Nephron progenitor cell (in vitro differentiated cells): Measurements from ENCODE around the gene PIMREG.
A peak's percentile ranks its signal among the peaks of the same experiment; 100 is the strongest.

ENCODE experiments used
- DNase-seq: peaks from one replicate; pipeline ENCODE4 v3.0.0; 2021
- H3K27ac Mint-ChIP-seq: 2 replicates; pipeline ENCODE4 v1.8.0; 2021; ENCODE audit warnings: mild to moderate bottlenecking, moderate library complexity, mixed read lengths
- H3K27me3 Mint-ChIP-seq: 2 replicates; pipeline ENCODE4 v1.8.0; 2021; ENCODE audit warnings: mild to moderate bottlenecking, low read depth, mixed read lengths; ENCODE audit not compliant: poor library complexity
- H3K36me3 Mint-ChIP-seq: 2 replicates; pipeline ENCODE4 v1.8.0; 2021; ENCODE audit warnings: low read depth, mixed read lengths
- H3K4me1 Mint-ChIP-seq: 2 replicates; pipeline ENCODE4 v1.8.0; 2021; ENCODE audit warnings: mixed read lengths
- H3K4me3 Mint-ChIP-seq: 2 replicates; pipeline ENCODE4 v1.8.0; 2021; ENCODE audit warnings: mild to moderate bottlenecking, moderate library complexity, mixed read lengths
- H3K9me3 Mint-ChIP-seq: 2 replicates; pipeline ENCODE4 v1.8.0; 2021; ENCODE audit warnings: mild to moderate bottlenecking, moderate library complexity, mixed read lengths
- TF ChIP-seq, protein P1 (sequence below): fragments of 200-600 bp; sonication (generic); IDR thresholded peaks from 2 replicates; pipeline ENCODE4 v1.5.0; 2021; ENCODE audit warnings: antibody characterized with exemption

Gene PIMREG

DNA sequence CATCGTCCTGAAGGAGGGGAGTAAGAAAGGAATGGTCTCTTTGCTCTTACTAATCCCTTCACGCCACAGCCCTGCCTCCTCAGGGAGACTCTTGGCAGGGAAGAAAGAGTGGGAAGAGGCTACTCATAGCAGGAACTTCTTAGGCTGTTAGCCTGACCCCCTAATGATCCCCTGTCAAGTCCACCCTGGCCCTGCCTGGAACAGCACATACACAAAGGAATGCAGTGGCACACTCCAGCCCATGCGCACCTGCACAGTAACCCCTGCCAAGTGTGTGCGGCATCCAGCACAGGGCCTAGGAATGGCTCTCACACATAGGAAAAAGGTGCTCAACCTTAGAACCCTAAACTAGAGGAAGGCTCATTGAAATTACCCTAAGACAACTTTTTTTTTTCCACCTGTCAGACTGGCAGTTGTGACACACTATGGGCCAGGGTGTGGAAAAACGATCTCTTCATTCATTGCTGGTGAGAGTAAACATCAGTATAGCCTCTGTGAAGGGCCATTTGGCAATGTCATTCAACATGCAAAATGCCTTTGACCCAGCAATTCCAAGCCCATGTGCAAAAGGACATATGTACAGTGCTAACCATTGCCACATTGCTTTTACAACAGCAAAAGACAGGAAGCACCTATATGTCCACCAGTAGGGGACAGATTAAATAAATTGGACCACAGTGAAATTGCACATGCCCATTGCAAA is 50.1 kb downstream of the PIMREG start:
- TF ChIP-seq, protein P1, sequence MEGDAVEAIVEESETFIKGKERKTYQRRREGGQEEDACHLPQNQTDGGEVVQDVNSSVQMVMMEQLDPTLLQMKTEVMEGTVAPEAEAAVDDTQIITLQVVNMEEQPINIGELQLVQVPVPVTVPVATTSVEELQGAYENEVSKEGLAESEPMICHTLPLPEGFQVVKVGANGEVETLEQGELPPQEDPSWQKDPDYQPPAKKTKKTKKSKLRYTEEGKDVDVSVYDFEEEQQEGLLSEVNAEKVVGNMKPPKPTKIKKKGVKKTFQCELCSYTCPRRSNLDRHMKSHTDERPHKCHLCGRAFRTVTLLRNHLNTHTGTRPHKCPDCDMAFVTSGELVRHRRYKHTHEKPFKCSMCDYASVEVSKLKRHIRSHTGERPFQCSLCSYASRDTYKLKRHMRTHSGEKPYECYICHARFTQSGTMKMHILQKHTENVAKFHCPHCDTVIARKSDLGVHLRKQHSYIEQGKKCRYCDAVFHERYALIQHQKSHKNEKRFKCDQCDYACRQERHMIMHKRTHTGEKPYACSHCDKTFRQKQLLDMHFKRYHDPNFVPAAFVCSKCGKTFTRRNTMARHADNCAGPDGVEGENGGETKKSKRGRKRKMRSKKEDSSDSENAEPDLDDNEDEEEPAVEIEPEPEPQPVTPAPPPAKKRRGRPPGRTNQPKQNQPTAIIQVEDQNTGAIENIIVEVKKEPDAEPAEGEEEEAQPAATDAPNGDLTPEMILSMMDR, result no peak
- Mint-ChIP-seq H3K36me3 (no peaks in the 10 kb centered on the region), H3K4me1 (peaks cover 81% of the 10 kb centered on the region), H3K27me3 (no peaks in the 10 kb centered on the region), H3K9me3 (no peaks in the 10 kb centered on the region), H3K27ac (no peak overlapping the region), H3K4me3 (no peak overlapping the region)
- no peak for DNase-seq

DNA sequence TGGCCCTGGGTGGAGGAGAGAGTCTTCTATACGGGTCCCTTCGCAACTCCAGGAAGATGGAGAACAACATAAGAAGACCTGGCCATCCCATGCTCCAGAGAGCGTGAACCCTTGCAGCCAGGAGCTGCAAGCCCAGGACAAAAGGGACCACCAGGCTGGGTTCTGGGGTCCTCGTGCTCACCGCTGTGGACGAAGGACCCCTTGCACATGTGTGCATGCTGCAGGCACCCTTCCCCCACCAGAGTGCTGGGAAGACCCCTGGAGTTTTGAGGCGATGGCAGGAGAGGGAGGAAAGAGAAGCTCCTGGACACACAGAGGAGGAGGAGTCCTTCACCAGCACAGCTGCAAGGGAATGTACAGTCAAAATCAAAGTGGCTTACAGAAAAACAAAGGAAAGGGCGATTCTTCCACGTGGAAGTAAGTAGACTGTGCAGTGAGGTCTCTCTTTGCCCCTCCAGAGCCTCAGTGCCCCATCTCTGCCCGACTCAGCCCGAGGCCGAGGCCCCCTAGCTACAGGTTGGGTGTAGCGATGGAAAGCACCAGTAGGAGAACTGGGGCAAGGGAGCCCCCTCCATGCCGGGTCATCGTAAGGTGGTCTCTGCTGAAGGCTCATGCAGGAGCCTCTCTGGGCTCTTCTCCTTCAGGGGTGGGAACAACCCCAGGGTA is 51.3 kb downstream of the PIMREG start:
- no peak overlapping the region for H3K27ac Mint-ChIP-seq
- TF ChIP-seq, protein P1, result peak; percentile 8
- peak overlapping the region; percentile 76 for H3K4me3 Mint-ChIP-seq
- no peaks in the 10 kb centered on the region for H3K27me3 Mint-ChIP-seq
- H3K4me1 Mint-ChIP-seq, result peaks cover 72% of the 10 kb centered on the region
- H3K36me3 Mint-ChIP-seq, result no peaks in the 10 kb centered on the region
- DNase-seq, result no peak
- H3K9me3 Mint-ChIP-seq, result no peaks in the 10 kb centered on the region

GRCh38 chr17:6496116-6496481 is 51.8 kb downstream of the PIMREG start:
- Mint-ChIP-seq H3K4me1 (peaks cover 70% of the 10 kb centered on the region), H3K27ac (no peak overlapping the region), H3K36me3 (no peaks in the 10 kb centered on the region), H3K4me3 (peak overlapping the region; percentile 76), H3K27me3 (no peaks in the 10 kb centered on the region), H3K9me3 (no peaks in the 10 kb centered on the region)
- TF ChIP-seq, protein P1, result no peak
- peak; percentile 59 for DNase-seq

- H3K4me3 Mint-ChIP-seq, result peak overlapping the region; percentile 76
- H3K4me1 Mint-ChIP-seq, result peaks cover 74% of the 10 kb centered on the region
- TF ChIP-seq, protein P1, result no peak
- no peak for DNase-seq
- no peaks in the 10 kb centered on the region for H3K27me3 Mint-ChIP-seq
- no peaks in the 10 kb centered on the region for H3K36me3 Mint-ChIP-seq
- H3K27ac Mint-ChIP-seq, result peak overlapping the region; percentile 34
- H3K9me3 Mint-ChIP-seq, result no peaks in the 10 kb centered on the region
These were observed 52.6 kb downstream of the PIMREG start for GRCh38 chr17:6496640-6497441.

DNA sequence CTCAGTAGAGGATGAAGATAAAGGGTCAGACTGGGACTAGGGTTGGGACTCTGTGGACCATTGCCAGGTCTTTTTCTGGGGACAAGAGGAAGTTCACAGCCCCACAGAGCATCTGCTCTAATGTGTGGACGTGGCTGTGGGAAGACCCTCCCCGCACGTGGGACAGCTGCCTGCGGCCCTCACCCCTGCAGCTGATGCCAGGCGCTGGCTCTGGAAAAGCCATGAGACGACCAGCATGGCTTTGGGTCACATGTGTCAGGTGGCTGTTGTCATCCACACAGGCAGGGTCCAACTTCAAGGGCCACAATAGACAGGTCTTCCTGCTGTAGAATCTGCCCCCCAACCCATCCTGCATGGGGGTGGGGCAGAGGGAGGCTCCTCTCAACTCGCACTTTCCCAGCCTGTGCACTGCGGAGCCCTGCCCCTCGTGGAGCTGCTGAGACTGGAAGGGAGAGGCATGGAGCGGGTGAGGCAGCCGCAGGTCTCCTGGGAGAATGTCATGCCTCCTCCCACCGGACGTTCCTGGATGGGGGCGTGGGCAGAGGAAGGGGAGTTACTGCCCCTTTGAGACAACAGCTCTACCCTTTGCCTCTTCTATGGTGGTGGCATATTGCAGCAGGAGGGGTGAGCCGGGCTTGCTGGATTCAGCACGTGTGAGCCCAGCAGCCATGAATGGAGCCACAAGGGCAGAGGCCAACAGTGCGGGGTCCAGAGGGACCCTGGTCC is 53.4 kb downstream of the PIMREG start:
- Mint-ChIP-seq H3K36me3 (no peaks in the 10 kb centered on the region), H3K4me1 (peaks cover 75% of the 10 kb centered on the region), H3K27ac (peak overlapping the region; percentile 34), H3K9me3 (no peaks in the 10 kb centered on the region), H3K4me3 (peak overlapping the region; percentile 44), H3K27me3 (no peaks in the 10 kb centered on the region)
- DNase-seq, result peak; percentile 28
- TF ChIP-seq, protein P1, result no peak
